ACHN (cell line): ENCODE data around the gene RPL22.

ENCODE experiments used
- DNase-seq: peaks from one replicate; pipeline ENCODE4 v3.0.0-alpha.2; 2015
- in situ Hi-C: cut with HindIII; loops from 2 replicates; pipeline ENCODE4 v1.10.0; 2017; ENCODE audit warnings: low sequenced_read_pairs, low pct_ligation_motif_present, low pct_unique_long_range_greater_than_20kb

RPL22 gene

GRCh38 chr1:6199298-6200187 lies at the start of gene RPL22:
RPL22 (minus strand) TSS chr1:6199595; CDS start chr1:6199573, 22 bp downstream.
- in situ Hi-C loops, result no loop called here
- peak; percentile 98 for DNase-seq

- no peak for DNase-seq
- in situ Hi-C loops, result no loop called here
These were observed 48.9 kb upstream of the RPL22 start for GRCh38 chr1:6248161-6248776.

- in situ Hi-C loops, result no loop called here
- no peak for DNase-seq
These were observed 48.3 kb upstream of the RPL22 start for GRCh38 chr1:6247651-6248050.

- in situ Hi-C loops, result no loop called here
- DNase-seq, result peak; percentile 59
These were observed 47.4 kb upstream of the RPL22 start for GRCh38 chr1:6246497-6247467.

GRCh38 chr1:6245869-6246496 lies 46.6 kb upstream of the RPL22 start:
- in situ Hi-C loops, result no loop called here
- no peak for DNase-seq

- in situ Hi-C loops, result no loop called here
- peak; percentile 82 for DNase-seq
These were observed 45.9 kb upstream of the RPL22 start for GRCh38 chr1:6245086-6245868.

- DNase-seq, result no peak
- in situ Hi-C loops, result no loop called here
These were observed 45.1 kb upstream of the RPL22 start for GRCh38 chr1:6244401-6245049.

GRCh38 chr1:6243993-6244392 lies 44.6 kb upstream of the RPL22 start, which contains the start of gene HES3:
HES3 (plus strand) TSS chr1:6244179; CDS start chr1:6244366, 187 bp downstream.
- in situ Hi-C loops, result no loop called here

GRCh38 chr1:6243053-6243834 lies 43.8 kb upstream of the RPL22 start:
- no peak for DNase-seq
- in situ Hi-C loops, result no loop called here

More at GRCh38 chr1:6243993-6244392, 44.6 kb upstream of the RPL22 start, which contains the start of gene HES3:
- DNase-seq, result no peak

GRCh38 chr1:6241887-6242740 lies 42.7 kb upstream of the RPL22 start:
- in situ Hi-C loops, result no loop called here
- no peak for DNase-seq

GRCh38 chr1:6241107-6241886 lies 41.9 kb upstream of the RPL22 start:
- in situ Hi-C loops, result no loop called here
- DNase-seq, result no peak

- DNase-seq, result no peak
- in situ Hi-C loops, result no loop called here
These were observed 40.8 kb upstream of the RPL22 start for GRCh38 chr1:6239950-6240768.

GRCh38 chr1:6239213-6239752 lies 39.9 kb upstream of the RPL22 start:
- in situ Hi-C loops, result no loop called here
- DNase-seq, result no peak

- in situ Hi-C loops, result no loop called here
- DNase-seq, result no peak
These were observed 37.7 kb upstream of the RPL22 start for GRCh38 chr1:6237093-6237492.
